Skeletal muscle satellite cell (primary cell): ENCODE data around the gene NUAK2.

Source experiments
- H3K27me3 ChIP-seq: 2 replicates; pipeline ENCODE4 v1.7.0; 2013; ENCODE audit warnings: low read length; ENCODE audit not compliant: control insufficient read depth, insufficient read depth
- H3K36me3 ChIP-seq: 2 replicates; pipeline ENCODE4 v1.7.0; 2013; ENCODE audit warnings: mild to moderate bottlenecking, control low read depth, low read length; ENCODE audit not compliant: insufficient read depth
- H3K4me1 ChIP-seq: 2 replicates; pipeline ENCODE4 v1.7.0; 2013; ENCODE audit warnings: low read length; ENCODE audit not compliant: control insufficient read depth, insufficient read depth
- H3K4me2 ChIP-seq: 2 replicates; pipeline ENCODE4 v1.7.0; 2013; ENCODE audit warnings: mild to moderate bottlenecking, low read length
- H3K4me3 ChIP-seq: 2 replicates; pipeline ENCODE4 v1.7.0; 2013; ENCODE audit warnings: low read length
- H3K9ac ChIP-seq: 2 replicates; pipeline ENCODE4 v1.7.0; 2013; ENCODE audit warnings: mild to moderate bottlenecking, low read depth, low read length, moderate library complexity
- H3K9me3 ChIP-seq: replicated peaks from 2 replicates; pipeline ENCODE4 v1.7.0; 2013; ENCODE audit warnings: mild to moderate bottlenecking, control low read depth, low read length

NUAK2 gene

GRCh38 chr1:205315008-205315618, 6.4 kb downstream of the NUAK2 start:
- no peak overlapping the region for H3K4me3 ChIP-seq
- H3K4me2 ChIP-seq: no peak overlapping the region
- peaks cover 47% of the 10 kb centered on the region for H3K4me1 ChIP-seq
- no peaks in the 10 kb centered on the region for H3K27me3 ChIP-seq
- H3K9ac ChIP-seq: no peak overlapping the region
- H3K36me3 ChIP-seq: peaks cover 11% of the 10 kb centered on the region
- no peaks in the 10 kb centered on the region for H3K9me3 ChIP-seq

- Histone ChIP-seq H3K27me3 (no peaks in the 10 kb centered on the region), H3K9me3 (no peaks in the 10 kb centered on the region), H3K36me3 (peaks cover 18% of the 10 kb centered on the region), H3K4me3 (peak overlapping the region; percentile 19), H3K4me1 (peaks cover 33% of the 10 kb centered on the region), H3K4me2 (peak overlapping the region; percentile 69), H3K9ac (peak overlapping the region; percentile 71)
These were observed 7.8 kb downstream of the NUAK2 start for GRCh38 chr1:205313563-205314308.

- peak overlapping the region; percentile 69 for H3K4me2 ChIP-seq
- peak overlapping the region; percentile 71 for H3K9ac ChIP-seq
- H3K36me3 ChIP-seq: peaks cover 24% of the 10 kb centered on the region
- H3K9me3 ChIP-seq: no peaks in the 10 kb centered on the region
- peaks cover 26% of the 10 kb centered on the region for H3K4me1 ChIP-seq
- peak overlapping the region; percentile 19 for H3K4me3 ChIP-seq
- no peaks in the 10 kb centered on the region for H3K27me3 ChIP-seq
These were observed 8.5 kb downstream of the NUAK2 start for GRCh38 chr1:205312866-205313562.

GRCh38 chr1:205310976-205311704, 10.4 kb downstream of the NUAK2 start:
- H3K4me3 ChIP-seq: no peak overlapping the region
- H3K9ac ChIP-seq: no peak overlapping the region
- H3K4me1 ChIP-seq: peaks cover 13% of the 10 kb centered on the region
- no peak overlapping the region for H3K4me2 ChIP-seq
- no peaks in the 10 kb centered on the region for H3K9me3 ChIP-seq
- H3K36me3 ChIP-seq: peaks cover 29% of the 10 kb centered on the region
- no peaks in the 10 kb centered on the region for H3K27me3 ChIP-seq

- Histone ChIP-seq H3K27me3 (no peaks in the 10 kb centered on the region), H3K4me1 (peaks cover 19% of the 10 kb centered on the region), H3K9ac (no peak overlapping the region), H3K4me2 (no peak overlapping the region), H3K4me3 (no peak overlapping the region), H3K36me3 (peaks cover 39% of the 10 kb centered on the region), H3K9me3 (no peaks in the 10 kb centered on the region)
These were observed 11.8 kb downstream of the NUAK2 start for GRCh38 chr1:205309741-205310140.

- Histone ChIP-seq H3K4me2 (no peak overlapping the region), H3K9me3 (no peaks in the 10 kb centered on the region), H3K4me3 (no peak overlapping the region), H3K36me3 (peaks cover 55% of the 10 kb centered on the region), H3K4me1 (peaks cover 15% of the 10 kb centered on the region), H3K27me3 (no peaks in the 10 kb centered on the region), H3K9ac (no peak overlapping the region)
These were observed 14.5 kb downstream of the NUAK2 start for GRCh38 chr1:205306929-205307566.

- H3K4me1 ChIP-seq: peaks cover 36% of the 10 kb centered on the region
- H3K4me2 ChIP-seq: no peak overlapping the region
- no peaks in the 10 kb centered on the region for H3K9me3 ChIP-seq
- H3K36me3 ChIP-seq: peaks cover 42% of the 10 kb centered on the region
- no peaks in the 10 kb centered on the region for H3K27me3 ChIP-seq
- no peak overlapping the region for H3K9ac ChIP-seq
- no peak overlapping the region for H3K4me3 ChIP-seq
These were observed 16.9 kb downstream of the NUAK2 start for GRCh38 chr1:205304695-205305070.

GRCh38 chr1:205304046-205304694, 17.4 kb downstream of the NUAK2 start:
- Histone ChIP-seq H3K4me3 (no peak overlapping the region), H3K4me1 (peaks cover 36% of the 10 kb centered on the region), H3K27me3 (no peaks in the 10 kb centered on the region), H3K9ac (no peak overlapping the region), H3K4me2 (no peak overlapping the region), H3K9me3 (no peaks in the 10 kb centered on the region), H3K36me3 (peaks cover 42% of the 10 kb centered on the region)

- peaks cover 42% of the 10 kb centered on the region for H3K4me1 ChIP-seq
- no peaks in the 10 kb centered on the region for H3K9me3 ChIP-seq
- no peaks in the 10 kb centered on the region for H3K27me3 ChIP-seq
- no peak overlapping the region for H3K4me2 ChIP-seq
- H3K4me3 ChIP-seq: no peak overlapping the region
- no peak overlapping the region for H3K9ac ChIP-seq
- peaks cover 37% of the 10 kb centered on the region for H3K36me3 ChIP-seq
These were observed 18.2 kb downstream of the NUAK2 start for GRCh38 chr1:205303247-205303888.

GRCh38 chr1:205301842-205302588, 19.5 kb downstream of the NUAK2 start:
- H3K36me3 ChIP-seq: peaks cover 33% of the 10 kb centered on the region
- H3K4me1 ChIP-seq: peaks cover 55% of the 10 kb centered on the region
- H3K27me3 ChIP-seq: no peaks in the 10 kb centered on the region
- peak overlapping the region; percentile 74 for H3K4me2 ChIP-seq
- H3K9ac ChIP-seq: peak overlapping the region; percentile 82
- H3K4me3 ChIP-seq: peak overlapping the region; percentile 2
- H3K9me3 ChIP-seq: no peaks in the 10 kb centered on the region
